H1 (cell line): Measurements from ENCODE around the gene TRNAU1AP. TPM values are rescaled to one million over a fixed set of nuclear protein-coding genes. Genes with fewer than 3 reads are reported as not detected.

Experiments
- CTCF ChIA-PET: fragments of 300-600 bp; sonication (Branson Sonifier 250); formaldehyde crosslinking; loops from one replicate; lab custom pipeline; 2021; ENCODE audit not compliant: partially characterized antibody; lab: Charles Lee
- POLR2A ChIA-PET: fragments of 300-600 bp; sonication (Branson Sonifier 250); formaldehyde crosslinking; loops from one replicate; lab custom pipeline; 2021; ENCODE audit warnings: inconsistent platforms; ENCODE audit not compliant: partially characterized antibody; lab: Charles Lee
- DNase-seq, 2 experiments: peaks; one replicate each; pipeline versions ENCODE4 v3.0.0 to v3.0.0-alpha.2; 2010 to 2022; ENCODE audit warnings: low spot score in 2 of 2, low read depth in 1 of 2, mixed read lengths in 1 of 2
- FAIRE-seq: peaks from 2 replicates; lab custom pipeline; 2011; peaks lifted over from hg19 to GRCh38; lab: Jason Lieb, UNC
- H2AFZ ChIP-seq: 2 replicates; pipeline ENCODE4 v1.8.1; 2012; ENCODE audit warnings: low read length, inconsistent platforms
- H2AK5ac ChIP-seq: 2 replicates; pipeline ENCODE4 v1.6.1; 2013; ENCODE audit warnings: low read depth, low read length
- H2BK120ac ChIP-seq: replicated peaks from 2 replicates; pipeline ENCODE3; 2013; ENCODE audit warnings: low read depth, low read length, inconsistent platforms
- H2BK12ac ChIP-seq: 2 replicates; pipeline ENCODE4 v1.6.1; 2013; ENCODE audit warnings: low read depth, low read length
- H2BK15ac ChIP-seq: 2 replicates; pipeline ENCODE4 v1.6.1; 2013; ENCODE audit warnings: low read length
- H2BK20ac ChIP-seq: 2 replicates; pipeline ENCODE4 v1.6.1; 2013; ENCODE audit warnings: low read length
- H2BK5ac ChIP-seq: 2 replicates; pipeline ENCODE4 v1.6.1; 2013; ENCODE audit warnings: low read depth, low read length
- H3K14ac ChIP-seq: 2 replicates; pipeline ENCODE4 v1.6.1; 2013; ENCODE audit warnings: inconsistent platforms; ENCODE audit not compliant: insufficient read length
- H3K18ac ChIP-seq: 2 replicates; pipeline ENCODE4 v1.6.1; 2013; ENCODE audit warnings: low read length; ENCODE audit errors: extremely low read depth
- H3K23ac ChIP-seq: 2 replicates; pipeline ENCODE4 v1.6.1; 2013; ENCODE audit warnings: inconsistent platforms; ENCODE audit not compliant: insufficient read length
- H3K23me2 ChIP-seq: 2 replicates; pipeline ENCODE4 v1.6.1; 2013; ENCODE audit warnings: low read depth, low read length
- H3K27ac ChIP-seq: 2 replicates; pipeline ENCODE4 v1.6.1; 2011; ENCODE audit warnings: low read depth, low read length, inconsistent platforms
- H3K27me3 ChIP-seq, 4 experiments: replicated peaks in 1 of 4; 1 replicate in 1 of 4; 2 replicates in 3 of 4; pipeline versions ENCODE4 v1.6.1 to v1.8.1; 2011 to 2013; ENCODE audit warnings: low read length in 3 of 4, mild to moderate bottlenecking in 3 of 4, inconsistent platforms in 2 of 4, mixed read lengths in 2 of 4, moderate library complexity in 1 of 4; ENCODE audit not compliant: control insufficient read depth in 3 of 4, insufficient read depth in 3 of 4; ENCODE audit errors: extremely low read depth in 1 of 4
- H3K36me3 ChIP-seq, 4 experiments: 2 replicates each; pipeline versions ENCODE4 v1.6.1 to v1.8.1; 2011 to 2013; ENCODE audit warnings: mild to moderate bottlenecking in 4 of 4, low read length in 3 of 4, moderate library complexity in 2 of 4, control low read depth in 1 of 4, inconsistent platforms in 1 of 4; ENCODE audit not compliant: insufficient read depth in 4 of 4, control insufficient read depth in 2 of 4
- H3K4ac ChIP-seq: replicated peaks from 2 replicates; pipeline ENCODE3; 2013; ENCODE audit warnings: low read length, low read depth, mixed read lengths, inconsistent platforms; ENCODE audit not compliant: insufficient read length
- H3K4me1 ChIP-seq, 4 experiments: replicated peaks in 1 of 4; 1 replicate in 1 of 4; 2 replicates in 3 of 4; pipeline versions ENCODE4 v1.6.1 to v1.8.1; 2011 to 2013; ENCODE audit warnings: low read length in 3 of 4, inconsistent platforms in 2 of 4, mixed read lengths in 1 of 4; ENCODE audit not compliant: insufficient read depth in 4 of 4, control insufficient read depth in 3 of 4
- H3K4me2 ChIP-seq, 2 experiments: 2 replicates each; pipeline versions ENCODE4 v1.6.1 to v1.8.1; 2011 to 2013; ENCODE audit warnings: low read depth in 2 of 2, low read length in 2 of 2, control low read depth in 1 of 2, inconsistent platforms in 1 of 2, mild to moderate bottlenecking in 1 of 2; ENCODE audit not compliant: insufficient read depth in 1 of 2
- H3K4me3 ChIP-seq, 4 experiments: fragments of 200-600, 300-600 bp in 1 of 4; sonication (generic), shearing (Covaris generic), sonication (Bioruptor Twin) in 1 of 4; 2 replicates each; pipeline versions ENCODE4 v1.5.1 to v1.8.1; 2011 to 2016; ENCODE audit warnings: low read length in 4 of 4, low read depth in 3 of 4, control low read depth in 2 of 4, inconsistent platforms in 2 of 4, mild to moderate bottlenecking in 2 of 4, mixed read lengths in 1 of 4, moderate library complexity in 1 of 4; ENCODE audit not compliant: insufficient read depth in 2 of 4; ENCODE audit errors: extremely low read depth in 1 of 4
- H3K56ac ChIP-seq: replicated peaks from 2 replicates; pipeline ENCODE3; 2013; ENCODE audit warnings: low read depth, mild to moderate bottlenecking, mixed read lengths, low read length, inconsistent platforms; ENCODE audit not compliant: insufficient read length
- H3K79me1 ChIP-seq: 2 replicates; pipeline ENCODE4 v1.6.1; 2013; ENCODE audit warnings: low read depth, low read length, control low read depth
- H3K79me2 ChIP-seq, 2 experiments: 2 replicates each; pipeline versions ENCODE4 v1.6.1 to v1.8.1; 2012 to 2013; ENCODE audit warnings: low read length in 2 of 2, mild to moderate bottlenecking in 2 of 2, inconsistent platforms in 1 of 2; ENCODE audit not compliant: insufficient read depth in 2 of 2, control insufficient read depth in 1 of 2
- H3K9ac ChIP-seq, 4 experiments: replicated peaks in 1 of 4; 1 replicate in 1 of 4; 2 replicates in 3 of 4; pipeline versions ENCODE4 v1.6.1 to v1.8.1; 2011 to 2013; ENCODE audit warnings: low read depth in 3 of 4, low read length in 3 of 4, control low read depth in 2 of 4, mild to moderate bottlenecking in 2 of 4, moderate library complexity in 2 of 4, inconsistent platforms in 1 of 4; ENCODE audit errors: extremely low read depth in 1 of 4
- H3K9me3 ChIP-seq, 2 experiments: 2 replicates each; pipeline versions ENCODE4 v1.6.1 to v1.8.1; 2012 to 2013; ENCODE audit warnings: mild to moderate bottlenecking in 2 of 2, moderate library complexity in 2 of 2, control low read depth in 1 of 2, inconsistent platforms in 1 of 2, low read depth in 1 of 2, low read length in 1 of 2, mixed read lengths in 1 of 2; ENCODE audit not compliant: insufficient read depth in 2 of 2
- H4K20me1 ChIP-seq, 2 experiments: replicated peaks in 1 of 2; 2 replicates each; pipeline versions ENCODE3 to v1.8.1; 2011 to 2013; ENCODE audit warnings: inconsistent platforms in 2 of 2, low read length in 2 of 2, mild to moderate bottlenecking in 1 of 2; ENCODE audit not compliant: insufficient read depth in 2 of 2, control insufficient read depth in 1 of 2
- H4K5ac ChIP-seq: 2 replicates; pipeline ENCODE4 v1.6.1; 2013; ENCODE audit warnings: low read length, low read depth, mixed read lengths, inconsistent platforms; ENCODE audit not compliant: insufficient read length
- H4K8ac ChIP-seq: 2 replicates; pipeline ENCODE4 v1.8.0; 2013; ENCODE audit warnings: mild to moderate bottlenecking, moderate library complexity, low read length, inconsistent platforms; ENCODE audit not compliant: insufficient read depth; ENCODE audit errors: extremely low read depth
- H4K91ac ChIP-seq: replicated peaks from 2 replicates; pipeline ENCODE3; 2013; ENCODE audit warnings: low read length, mixed read lengths, inconsistent platforms; ENCODE audit not compliant: insufficient read length
- CREB1 ChIP-seq: IDR thresholded peaks from 2 replicates; pipeline ENCODE4 v1.6.1; 2012; ENCODE audit warnings: inconsistent platforms
- POLR2AphosphoS5 ChIP-seq: IDR thresholded peaks from 2 replicates; pipeline ENCODE4 v1.6.1; 2011; ENCODE audit warnings: low read depth, low read length
- RBBP5 ChIP-seq: IDR thresholded peaks from 2 replicates; pipeline ENCODE4 v1.7.1; 2012; ENCODE audit warnings: low read depth, mild to moderate bottlenecking, inconsistent platforms, low read length, moderate library complexity, borderline replicate concordance
- SAP30 ChIP-seq: fragments of 300-600 bp; sonication (generic); IDR thresholded peaks from 2 replicates; pipeline ENCODE4 v1.7.1; 2012; ENCODE audit warnings: low read length, moderate library complexity, mild to moderate bottlenecking, inconsistent platforms; ENCODE audit not compliant: insufficient read depth, insufficient replicate concordance
- TAF7 ChIP-seq: optimal IDR thresholded peaks from 2 replicates; pipeline ENCODE3; 2011; ENCODE audit warnings: low read depth, mild to moderate bottlenecking, inconsistent platforms, low read length, moderate library complexity, borderline replicate concordance
- WGBS, 2 experiments: shearing (Covaris generic) in 1 of 2; methylation state at CpG; one replicate each; pipeline versions ENCODE4 v1.1.6 to v1.1.7; 2013 to 2015; ENCODE audit warnings: low lambda C conversion rate in 2 of 2, mixed read lengths in 2 of 2, inconsistent platforms in 1 of 2, low coverage in 1 of 2, missing lambda C conversion rate in 1 of 2; ENCODE audit not compliant: insufficient replicate concordance in 2 of 2, insufficient coverage in 1 of 2, insufficient read length in 1 of 2; ENCODE audit errors: extremely low coverage in 1 of 2, missing lambda C conversion rate in 1 of 2; 5-methylcytosine and 5-hydroxymethylcytosine counted together
- polyA plus RNA-seq, 7 experiments: library from polyadenylated mRNA; depleted of rRNA in 3 of 7; stranded (reverse) in 5 of 7; unstranded in 2 of 7; fragments of >200 nt in 5 of 7; fragments of 200-250 nt in 2 of 7; gene quantifications; 1 replicate in 5 of 7; 2 replicates in 1 of 7; 4 replicates in 1 of 7; pipeline versions ENCODE4 v1.2.1 to v1.2.3, GENCODE V29; 2011 to 2013; ENCODE audit warnings: missing spikeins in 2 of 7, mixed read lengths in 2 of 7
- total RNA-seq: library from RNA; stranded (reverse); fragmentation: NEBNext Ultra II Directional; extraction: Animal tissue kit (Norgen Biotek cat#: 25700); gene quantifications from 2 replicates; pipeline ENCODE4 v1.2.1, GENCODE V29; 2021

Gene TRNAU1AP
- total and polyA plus RNA-seq, 2 of the 8 experiments (the other 6 are each of a cell fraction or from before 2014, with no cell fraction given) = 35.2 to 37.1 TPM

- no peak overlapping the region for H2BK15ac ChIP-seq
- 0 out of 2 replicates have a peak overlapping the region, but pooled peaks have one; percentile 6 for H3K27ac ChIP-seq
- peaks cover 10 to 21% of the 10 kb centered on the region in 2 experiments for H3K79me2 ChIP-seq
- no peak overlapping the region for H4K8ac ChIP-seq
- peaks cover 15 to 23% of the 10 kb centered on the region in 2 experiments for H4K20me1 ChIP-seq
- DNase-seq (no peak), FAIRE-seq (no peak)
- no peak overlapping the region for H2BK20ac ChIP-seq
- H4K91ac ChIP-seq = no peak overlapping the region
- H2AFZ ChIP-seq = no peak overlapping the region
- no peak overlapping the region for H3K9ac ChIP-seq
- no peak overlapping the region for H2BK5ac ChIP-seq
- H3K4me2 ChIP-seq = no peak overlapping the region; a peak in 1 of 4 replicates
- no peak overlapping the region for H3K56ac ChIP-seq
- H3K4ac ChIP-seq = no peak overlapping the region
- ChIA-PET POLR2A (interaction anchor here (0.6 to 23.4 kb wide), 11 partner anchors 18 to 343 kb away, joined by 3 to 660 read pairs (median 26); partner anchors contain the start of genes ATP5IF1, RAB42, RCC1 and RNU11), CTCF (interaction anchor here (0.9 to 9.7 kb wide), 8 partner anchors 9 to 330 kb away, joined by 3 to 73 read pairs (median 4); no protein-coding TSS in a partner anchor)
- peaks cover 15% of the 10 kb centered on the region for H3K23me2 ChIP-seq
- no peak overlapping the region for H2BK120ac ChIP-seq
- H2AK5ac ChIP-seq = no peak overlapping the region
- no peak overlapping the region for H3K18ac ChIP-seq
- H3K27me3 ChIP-seq = peaks cover 0 to 4% (median 2%) of the 10 kb centered on the region in 4 experiments; a peak in 2 of 7 replicates
- H3K79me1 ChIP-seq = peaks cover 4% of the 10 kb centered on the region; the same call in 1 of the 2 replicates
- H4K5ac ChIP-seq = no peak overlapping the region
- H3K23ac ChIP-seq = no peak overlapping the region
- 95% methylated on average over 6 of the region's 6 CpGs; no CpG with 5 or more reads in 1 of the 2 experiments for WGBS, 2 experiments
- TF ChIP-seq CREB1 = no peak
- TF ChIP-seq SAP30 = no peak
- TF ChIP-seq RBBP5 = no peak
- TF ChIP-seq POLR2AphosphoS5 = 0 out of 2 replicates have a peak, but pooled peaks have one; percentile 10
- no peak for TF ChIP-seq TAF7
- peaks cover 0 to 11% (median 6%) of the 10 kb centered on the region in 4 experiments; a peak in 4 of 7 replicates for H3K4me1 ChIP-seq
- H3K36me3 ChIP-seq = peaks cover 19 to 52% (median 36%) of the 10 kb centered on the region in 4 experiments
- no peak overlapping the region for H3K4me3 ChIP-seq
- no peaks in the 10 kb centered on the region for H3K9me3 ChIP-seq
- H3K14ac ChIP-seq = no peak overlapping the region
- no peak overlapping the region for H2BK12ac ChIP-seq
These were observed 25.9 kb downstream of the TRNAU1AP start for GRCh38 chr1:28578696-28579218.
